ENCODE results near the gene CEP19.

DNA sequence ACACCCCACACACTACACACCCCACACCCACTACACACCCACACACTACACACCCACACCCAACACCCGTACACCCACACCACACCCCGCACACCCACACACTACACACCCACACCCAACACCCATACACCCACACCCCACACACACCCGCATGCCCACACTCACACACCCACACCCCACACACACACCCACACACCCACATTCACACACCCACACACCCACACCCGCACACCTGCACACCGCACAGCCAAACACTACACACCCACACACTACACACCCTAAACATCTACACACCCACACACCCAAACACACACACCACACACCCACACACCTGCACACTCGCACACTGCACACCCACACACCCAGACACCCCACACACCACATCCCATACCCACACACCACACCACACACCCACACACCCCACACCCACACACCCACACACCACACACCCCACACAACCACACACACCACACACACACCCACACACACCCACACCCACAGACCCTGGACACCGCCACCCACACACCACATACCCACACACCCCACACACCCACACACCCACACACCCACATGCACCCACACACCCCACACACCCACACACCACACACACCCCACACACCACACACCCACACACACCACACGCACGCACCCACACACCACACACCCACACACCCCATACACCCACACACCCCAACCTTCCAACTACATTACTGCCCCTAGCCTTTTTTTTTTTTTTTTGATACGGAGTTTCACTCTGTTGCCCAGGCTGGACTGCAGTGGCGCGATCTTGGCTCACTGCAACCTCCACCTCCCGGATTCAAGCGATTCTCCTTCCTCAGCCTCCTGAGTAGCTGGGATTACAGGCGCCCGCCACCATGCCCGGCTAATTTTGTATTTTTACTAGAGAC is 16.9 kb downstream of the CEP19 start:
- TF ChIP-seq, protein P1, sequence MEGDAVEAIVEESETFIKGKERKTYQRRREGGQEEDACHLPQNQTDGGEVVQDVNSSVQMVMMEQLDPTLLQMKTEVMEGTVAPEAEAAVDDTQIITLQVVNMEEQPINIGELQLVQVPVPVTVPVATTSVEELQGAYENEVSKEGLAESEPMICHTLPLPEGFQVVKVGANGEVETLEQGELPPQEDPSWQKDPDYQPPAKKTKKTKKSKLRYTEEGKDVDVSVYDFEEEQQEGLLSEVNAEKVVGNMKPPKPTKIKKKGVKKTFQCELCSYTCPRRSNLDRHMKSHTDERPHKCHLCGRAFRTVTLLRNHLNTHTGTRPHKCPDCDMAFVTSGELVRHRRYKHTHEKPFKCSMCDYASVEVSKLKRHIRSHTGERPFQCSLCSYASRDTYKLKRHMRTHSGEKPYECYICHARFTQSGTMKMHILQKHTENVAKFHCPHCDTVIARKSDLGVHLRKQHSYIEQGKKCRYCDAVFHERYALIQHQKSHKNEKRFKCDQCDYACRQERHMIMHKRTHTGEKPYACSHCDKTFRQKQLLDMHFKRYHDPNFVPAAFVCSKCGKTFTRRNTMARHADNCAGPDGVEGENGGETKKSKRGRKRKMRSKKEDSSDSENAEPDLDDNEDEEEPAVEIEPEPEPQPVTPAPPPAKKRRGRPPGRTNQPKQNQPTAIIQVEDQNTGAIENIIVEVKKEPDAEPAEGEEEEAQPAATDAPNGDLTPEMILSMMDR (conservative IDR thresholded peaks at IDR 0.05; ENCODE audit: low read length) = no peak
- no peak for TF ChIP-seq EZH2phosphoT487 (IDR thresholded peaks at IDR 0.05; ENCODE audit: borderline replicate concordance)

Data from Loucy (cell line).